HS-27A (cell line): ENCODE results near the gene PDSS1.
"Not testable (repeated sequence)": the region's sequence is repeated elsewhere in the genome, so short reads cannot be mapped to it uniquely, and the experiment has no call there.

Experiments used
- DNase-seq: peaks from one replicate; pipeline ENCODE4 v3.0.0-alpha.2; 2012; ENCODE audit warnings: low read depth, missing footprints

Gene PDSS1, protein sequence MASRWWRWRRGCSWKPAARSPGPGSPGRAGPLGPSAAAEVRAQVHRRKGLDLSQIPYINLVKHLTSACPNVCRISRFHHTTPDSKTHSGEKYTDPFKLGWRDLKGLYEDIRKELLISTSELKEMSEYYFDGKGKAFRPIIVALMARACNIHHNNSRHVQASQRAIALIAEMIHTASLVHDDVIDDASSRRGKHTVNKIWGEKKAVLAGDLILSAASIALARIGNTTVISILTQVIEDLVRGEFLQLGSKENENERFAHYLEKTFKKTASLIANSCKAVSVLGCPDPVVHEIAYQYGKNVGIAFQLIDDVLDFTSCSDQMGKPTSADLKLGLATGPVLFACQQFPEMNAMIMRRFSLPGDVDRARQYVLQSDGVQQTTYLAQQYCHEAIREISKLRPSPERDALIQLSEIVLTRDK

DNA sequence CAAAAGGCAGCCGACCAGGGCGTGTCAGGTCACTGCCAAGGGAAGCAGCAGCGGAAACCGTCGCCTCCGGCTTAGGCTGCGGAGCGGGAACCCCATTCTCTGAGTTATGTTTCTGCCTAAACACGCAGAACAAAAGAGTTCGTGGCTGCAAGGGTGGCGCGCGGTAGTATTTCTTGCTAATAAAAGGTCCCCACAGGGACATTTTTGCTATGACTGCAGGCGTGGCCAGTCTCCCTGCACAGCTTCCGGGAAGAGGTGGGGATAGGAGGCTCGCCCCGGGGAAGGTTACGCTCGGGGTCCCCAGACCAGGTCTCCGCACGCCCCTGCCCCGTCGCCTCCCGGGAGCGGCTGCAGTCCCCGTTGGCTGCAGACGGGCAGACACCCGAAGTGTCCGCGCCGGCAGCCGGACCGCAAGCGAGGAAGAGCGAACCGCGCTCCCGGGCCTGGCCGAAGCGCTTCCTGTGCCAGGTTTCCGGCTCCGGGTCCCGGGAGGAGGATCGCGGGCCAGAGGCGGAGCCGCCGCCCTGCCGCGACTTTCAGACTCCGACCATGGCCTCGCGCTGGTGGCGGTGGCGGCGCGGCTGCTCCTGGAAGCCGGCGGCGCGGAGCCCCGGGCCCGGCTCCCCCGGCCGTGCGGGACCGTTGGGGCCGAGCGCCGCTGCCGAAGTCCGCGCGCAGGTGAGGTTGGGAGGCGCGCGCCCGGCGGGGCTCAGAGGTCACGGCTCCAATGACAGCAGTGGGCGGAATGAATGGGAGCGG, at the start of gene PDSS1:
Gene PDSS1 (plus strand): TSS at position 539 of the 759 bp plus-strand sequence. CDS start 11 bp downstream, at position 550.
- no peak for DNase-seq

DNA sequence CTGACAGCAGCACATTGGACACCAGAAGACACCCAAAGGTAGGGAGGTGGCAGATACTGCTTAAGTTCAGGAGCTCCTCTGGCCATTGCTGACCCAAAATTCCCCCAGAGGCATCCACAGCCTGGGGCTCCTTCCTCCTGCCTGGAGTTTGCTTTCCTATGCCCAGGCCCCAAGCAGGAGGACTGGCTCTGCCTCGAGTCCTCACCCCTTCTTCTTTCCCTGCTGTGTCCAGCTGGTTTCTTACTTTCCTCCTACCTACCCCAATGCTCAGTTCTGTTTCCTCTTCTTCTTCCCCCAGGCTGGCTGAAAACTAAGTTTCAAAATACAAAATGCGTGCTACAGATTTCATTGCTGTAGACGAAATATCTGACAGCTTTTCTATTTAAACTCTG, 49.3 kb upstream of the PDSS1 start:
- DNase-seq = not testable (repeated sequence)

DNA sequence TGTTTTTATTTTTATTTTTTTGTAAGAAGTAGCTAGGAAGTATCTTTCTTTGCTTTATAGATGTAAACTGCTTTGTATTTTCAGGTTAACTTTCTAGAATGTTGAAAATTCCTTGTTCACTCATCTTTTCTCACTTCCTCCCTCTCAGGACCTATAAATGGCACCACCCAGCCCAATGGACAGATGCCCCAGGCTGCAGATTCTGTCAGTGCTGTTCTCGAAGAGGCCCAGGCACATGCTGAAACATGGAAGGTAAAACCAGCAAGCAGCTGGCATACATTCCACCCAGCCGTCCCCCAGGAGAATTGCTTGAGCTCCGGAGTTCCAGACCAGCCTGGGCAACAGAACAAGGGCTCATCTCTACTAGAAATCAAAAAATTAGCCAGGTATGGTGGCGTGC, 47.1 kb upstream of the PDSS1 start:
- DNase-seq = no peak

DNA sequence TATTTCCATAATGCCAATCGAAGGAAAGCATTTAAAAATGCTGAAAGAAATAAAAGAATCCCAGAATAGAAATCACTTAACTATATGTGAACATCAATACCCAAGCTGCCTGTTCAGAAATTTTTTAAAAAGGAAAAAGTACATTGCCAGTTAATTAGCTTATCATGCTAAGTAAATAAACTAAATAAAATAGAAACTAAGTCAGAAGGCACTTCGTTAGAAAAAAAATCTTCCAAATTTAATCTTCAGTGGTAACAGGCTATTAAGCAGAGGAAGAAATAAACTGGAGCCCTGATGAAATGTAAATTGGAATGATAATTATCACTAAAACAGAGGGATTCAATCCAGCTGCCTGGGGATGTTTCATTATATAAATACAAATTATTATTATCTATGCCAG, 46.0 kb upstream of the PDSS1 start:
- DNase-seq = not testable (repeated sequence)

- no peak for DNase-seq
Observed at GRCh38 chr10:26653004-26653403, 44.5 kb upstream of the PDSS1 start.

GRCh38 chr10:26655746-26656145, 41.8 kb upstream of the PDSS1 start:
- no peak for DNase-seq

DNA sequence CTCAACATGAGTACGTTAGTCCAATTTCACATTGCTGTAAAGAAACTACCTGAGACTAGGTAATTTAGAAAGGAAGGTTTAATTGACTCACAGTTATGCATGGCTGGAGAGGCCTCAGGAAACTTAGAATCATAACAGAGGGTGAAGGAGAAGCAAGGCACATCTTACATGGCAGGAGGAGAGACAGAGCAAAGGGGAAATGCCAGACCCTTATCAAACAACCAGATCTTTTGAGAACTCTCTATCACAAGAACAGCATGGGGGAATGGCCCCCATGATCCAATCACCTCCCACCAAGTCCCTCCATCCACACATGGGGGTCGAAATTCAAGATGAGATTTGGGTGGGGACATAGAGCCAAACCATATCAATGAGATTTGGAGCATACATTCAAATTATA, 34.6 kb upstream of the PDSS1 start:
- DNase-seq = no peak

DNA sequence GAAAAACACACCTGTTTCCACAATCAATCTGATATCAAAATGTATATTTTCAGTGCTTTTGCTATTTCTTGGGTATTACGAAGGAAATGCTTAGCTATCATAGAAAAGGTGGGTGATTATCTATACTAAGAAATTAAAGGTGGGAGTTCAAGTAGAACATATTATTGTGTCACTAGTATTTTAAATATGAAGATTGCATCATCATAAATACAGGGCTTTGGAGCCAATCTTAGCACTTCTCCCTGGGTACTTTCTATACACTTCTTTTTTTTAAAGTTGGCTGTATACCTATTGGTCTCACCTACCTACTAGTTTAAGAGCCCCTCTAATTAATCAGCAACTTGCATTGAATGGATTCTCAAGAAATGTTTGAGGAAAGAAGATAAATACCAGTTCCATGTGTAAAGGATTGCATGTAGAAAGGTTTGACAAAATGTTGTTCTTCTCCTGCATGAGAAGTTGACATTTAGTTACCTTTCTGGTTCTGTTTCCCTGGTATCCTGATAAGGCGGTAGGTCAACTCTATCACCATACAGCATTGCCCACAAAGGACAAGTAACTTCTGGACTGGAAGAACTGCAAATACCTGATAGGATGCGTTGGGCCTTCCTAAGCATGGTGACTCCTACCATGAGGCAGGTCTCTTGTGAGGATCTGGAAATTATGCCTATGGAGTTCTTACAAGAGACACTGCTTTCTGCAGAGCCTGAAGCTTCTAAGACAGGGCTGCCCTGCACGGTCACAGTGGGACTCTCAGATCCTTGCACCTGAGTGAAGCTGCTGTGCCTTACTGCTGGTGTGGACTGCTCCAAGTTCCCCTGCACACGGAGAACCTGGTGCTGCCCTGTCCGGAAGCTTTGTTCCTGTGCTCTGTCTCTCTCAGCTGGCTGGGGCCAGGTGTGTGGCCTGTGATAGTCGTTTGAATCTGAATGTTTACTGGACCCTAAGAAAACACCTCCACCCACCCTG, 32.1 kb upstream of the PDSS1 start:
- no peak for DNase-seq

GRCh38 chr10:26675873-26676257, 21.6 kb upstream of the PDSS1 start:
- no peak for DNase-seq

- DNase-seq = no peak
Observed at GRCh38 chr10:26679588-26679987, 17.9 kb upstream of the PDSS1 start.

DNA sequence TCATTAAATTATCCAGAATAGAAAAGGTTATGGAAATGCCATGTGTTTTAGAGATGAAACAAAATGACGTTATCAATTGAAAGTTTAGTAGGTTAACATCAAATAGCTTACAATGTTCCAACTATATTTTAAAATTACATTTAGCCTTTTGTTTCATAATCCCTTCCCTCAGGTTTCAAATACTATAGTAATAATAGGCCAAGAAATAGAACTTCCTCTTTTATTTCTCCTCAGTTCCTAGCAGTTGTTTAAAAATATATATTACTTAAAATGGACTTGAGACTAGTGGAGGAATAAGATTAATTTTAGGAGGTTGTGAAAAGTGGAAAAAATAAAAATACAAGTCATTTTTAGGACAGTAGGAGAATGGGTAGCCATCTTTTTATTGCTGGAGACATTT, 16.4 kb upstream of the PDSS1 start:
- DNase-seq = no peak

- not testable (repeated sequence) for DNase-seq
Observed at GRCh38 chr10:26681971-26682370, 15.5 kb upstream of the PDSS1 start.

GRCh38 chr10:26682931-26683330, 14.6 kb upstream of the PDSS1 start:
- no peak for DNase-seq

DNA sequence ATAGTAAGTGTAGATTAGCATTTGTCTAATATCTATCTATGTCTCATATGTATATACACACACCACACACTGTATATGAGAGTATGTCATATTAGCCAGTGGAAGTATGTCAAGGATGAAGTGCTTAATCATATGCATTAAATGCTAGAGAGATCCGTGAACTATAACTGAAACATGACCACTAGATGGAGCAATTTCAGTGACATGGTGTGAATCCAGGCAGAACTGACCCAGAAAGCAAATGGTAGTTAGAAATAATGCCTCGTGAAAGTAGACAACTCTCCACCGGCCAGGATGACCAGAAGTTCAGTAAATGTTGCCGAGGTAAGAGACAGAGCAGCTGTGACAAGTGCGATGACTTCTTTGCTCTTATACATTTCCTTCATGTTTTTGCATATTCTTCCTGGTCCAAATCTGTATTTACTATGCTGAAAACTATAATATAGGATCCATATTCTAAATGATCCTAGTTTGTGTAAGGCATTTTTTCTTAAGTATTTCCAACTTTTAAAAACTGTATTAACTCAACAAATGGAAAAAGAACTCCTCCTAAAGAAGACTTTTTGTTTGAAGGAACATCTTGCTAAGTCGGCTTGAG, 12.7 kb upstream of the PDSS1 start:
- DNase-seq = not testable (repeated sequence)

GRCh38 chr10:26685441-26685840, 12.1 kb upstream of the PDSS1 start:
- DNase-seq = no peak

DNA sequence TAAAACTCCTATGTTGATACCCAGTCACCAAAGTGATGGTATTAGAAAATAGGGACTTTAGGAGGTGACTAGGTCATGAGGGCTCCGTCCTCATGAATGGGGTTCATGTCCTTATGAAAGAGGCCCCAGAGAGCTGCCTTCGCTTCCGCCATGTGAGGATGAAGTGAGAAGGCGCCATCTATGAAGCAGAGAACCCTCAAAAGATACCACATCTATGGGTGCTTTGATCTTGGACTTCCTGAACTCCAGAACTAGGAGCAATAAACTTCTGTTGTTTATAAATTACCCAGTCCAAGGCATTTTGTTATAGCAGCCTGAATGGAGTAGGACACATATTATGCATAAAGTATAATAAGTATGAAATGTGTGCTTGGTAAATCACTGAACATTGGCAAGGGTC, 8.1 kb upstream of the PDSS1 start:
- DNase-seq = no peak

DNA sequence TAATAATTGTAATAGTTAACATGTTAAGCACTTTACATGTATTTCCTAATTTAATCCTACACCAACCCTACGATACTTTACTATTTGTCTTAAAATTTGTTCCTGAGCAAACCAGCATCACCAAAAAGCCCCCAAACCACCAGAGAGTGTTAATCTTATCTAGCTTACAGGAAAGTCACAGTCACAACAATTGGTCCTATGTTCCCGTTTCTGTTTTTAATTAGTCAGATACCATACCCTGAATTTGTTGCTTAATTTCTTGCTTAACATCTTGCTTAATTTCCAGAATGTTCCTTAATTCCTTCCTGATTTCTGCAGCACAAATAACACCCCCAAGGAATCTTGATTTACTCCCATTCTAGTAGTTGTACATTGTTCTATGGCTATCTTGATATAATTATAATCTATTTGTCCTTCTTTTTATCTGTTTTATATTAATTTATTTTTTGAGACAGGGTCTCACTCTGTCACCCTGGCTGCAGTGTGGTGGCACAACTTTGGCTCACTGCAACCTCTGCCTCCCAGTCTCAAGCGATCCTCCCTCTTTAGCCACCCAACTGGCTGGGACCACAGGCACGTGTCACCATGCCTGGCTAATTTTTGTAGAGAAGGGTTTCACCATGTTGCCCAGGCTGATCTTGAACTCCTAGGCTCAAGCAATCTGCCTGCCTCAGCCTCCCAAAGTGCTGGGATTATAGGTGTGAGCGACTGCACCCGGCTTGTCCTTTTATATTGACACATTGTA, 6.6 kb upstream of the PDSS1 start:
- DNase-seq = no peak

GRCh38 chr10:26694536-26694935, 3.0 kb upstream of the PDSS1 start:
- not testable (repeated sequence) for DNase-seq

GRCh38 chr10:26696786-26697162, 727 bp upstream of the PDSS1 start:
- DNase-seq = no peak

DNA sequence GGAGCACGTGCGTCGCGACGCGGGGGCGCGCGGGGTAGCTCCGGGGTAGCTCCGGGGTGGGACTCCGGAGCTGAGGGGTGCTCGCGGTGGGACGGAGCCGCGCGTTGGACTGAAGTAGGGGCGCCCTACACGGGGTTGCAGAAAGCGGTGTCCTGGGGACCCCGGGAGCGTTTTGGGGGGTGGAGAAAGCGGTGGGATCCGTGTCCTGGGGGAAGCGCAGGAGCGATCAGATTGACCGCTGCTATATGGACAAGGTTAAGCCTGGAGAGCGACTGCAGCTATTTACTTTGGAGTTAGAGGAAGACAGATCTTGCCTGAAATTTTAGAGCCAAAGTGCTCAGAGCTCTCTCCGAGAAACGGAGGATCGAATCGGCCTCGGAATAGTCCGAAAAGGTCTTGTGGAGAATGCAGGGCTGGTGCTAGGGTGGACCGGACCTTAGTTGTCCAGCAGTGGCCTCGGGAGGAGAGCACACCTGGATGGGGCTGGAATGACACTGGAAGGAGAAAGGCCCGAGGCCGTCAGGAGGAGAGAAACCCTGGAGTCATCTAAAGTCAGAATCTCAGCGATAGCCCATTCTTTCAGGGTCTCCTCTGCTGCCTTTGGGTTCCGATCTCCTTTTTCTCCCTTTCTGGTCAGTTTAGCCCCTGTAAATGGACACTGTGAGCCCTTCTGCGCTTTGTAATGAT, 564 bp downstream of the PDSS1 start:
- no peak for DNase-seq

DNA sequence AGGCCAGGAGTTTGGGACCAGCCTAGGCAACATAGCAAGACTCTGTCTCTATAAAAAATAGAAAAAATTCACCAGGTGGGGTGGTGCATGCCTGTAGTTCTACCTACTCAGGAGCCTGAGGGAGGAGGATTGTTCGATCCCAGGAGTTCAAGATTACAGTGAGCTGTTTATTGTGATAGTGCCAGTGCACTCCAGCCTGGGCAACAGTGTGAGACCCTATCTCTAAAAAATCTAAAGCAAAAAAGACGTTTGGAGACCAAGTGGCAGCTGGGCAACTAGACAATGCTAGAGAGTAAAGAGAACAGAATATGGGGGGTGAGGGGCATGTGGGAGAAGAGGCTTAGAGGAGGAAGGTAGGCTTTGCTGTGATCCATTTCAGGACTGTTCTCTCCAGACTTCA, 1.4 kb downstream of the PDSS1 start:
- no peak for DNase-seq
